ENCODE data around the gene PACC1.

- TF ChIP-seq POLR2A (IDR thresholded peaks at IDR 0.05; ENCODE audit: low read depth, low read length): no peak
- TF ChIP-seq POLR2AphosphoS5 (IDR thresholded peaks at IDR 0.05; ENCODE audit: low read depth, low read length): no peak
Measured at GRCh38 chr1:212397171-212397570, 17.5 kb downstream of the PACC1 start.
